HepG2 (cell line): ENCODE data around the gene LCORL.

Experiments used
- HDAC2 ChIP-seq: sonication (generic); formaldehyde crosslinking; IDR thresholded peaks from 2 replicates; pipeline ENCODE4 v1.4.0; 2020; ENCODE audit warnings: missing genetic modification reagents
- POLR2A ChIP-seq, 2 experiments: IDR thresholded peaks; 2 replicates each; pipeline ENCODE4 v1.6.1; 2011; ENCODE audit warnings: low read depth in 2 of 2, low read length in 2 of 2, mild to moderate bottlenecking in 1 of 2, moderate library complexity in 1 of 2; ENCODE audit not compliant: insufficient read depth in 1 of 2
- ZNF180 ChIP-seq: sonication (generic); formaldehyde crosslinking; IDR thresholded peaks from 2 replicates; pipeline ENCODE4 v1.4.0; 2020; ENCODE audit warnings: low read depth, missing genetic modification reagents, borderline replicate concordance
- ZNF557 ChIP-seq: sonication (generic); formaldehyde crosslinking; IDR thresholded peaks from 2 replicates; pipeline ENCODE4 v1.4.0; 2020; ENCODE audit warnings: missing genetic modification reagents
- TF ChIP-seq, protein P1 (sequence below): sonication (generic); formaldehyde crosslinking; IDR thresholded peaks from 2 replicates; pipeline ENCODE4 v1.5.1; 2020; ENCODE audit warnings: mild to moderate bottlenecking, missing genetic modification reagents, moderate library complexity
- TF ChIP-seq, protein P2 (sequence below): IDR thresholded peaks from 2 replicates; pipeline ENCODE4 v1.6.1; 2012; ENCODE audit warnings: low read length, improper control_type of control experiment
- TF ChIP-seq, protein P3 (sequence below): sonication (generic); formaldehyde crosslinking; IDR thresholded peaks from 2 replicates; pipeline ENCODE4 v1.4.0; 2020; ENCODE audit warnings: missing genetic modification reagents, borderline replicate concordance
- TF ChIP-seq, protein P4 (sequence below): sonication (generic); formaldehyde crosslinking; IDR thresholded peaks from 2 replicates; pipeline ENCODE4 v1.5.0; 2020; ENCODE audit warnings: mild to moderate bottlenecking, missing genetic modification reagents, moderate library complexity

DNA sequence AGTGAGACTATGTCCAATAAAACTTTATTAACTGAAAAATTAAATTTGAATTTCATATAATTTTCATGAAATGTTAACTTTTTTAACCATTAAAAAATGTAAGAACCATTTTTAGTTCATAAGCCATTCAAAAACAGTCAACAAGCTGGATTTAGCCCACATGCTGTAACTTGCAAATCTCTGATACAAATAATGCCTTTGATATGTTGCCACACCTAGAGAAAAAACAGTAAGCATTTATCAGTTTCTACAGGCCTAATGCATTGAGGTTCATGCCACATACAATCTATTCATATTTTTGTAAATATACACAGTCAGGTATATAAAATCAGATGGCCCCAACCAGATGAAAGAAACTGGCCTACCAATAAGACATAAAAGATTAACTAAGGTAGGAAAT lies 52.8 kb downstream of the LCORL start:
- TF ChIP-seq, protein P1, sequence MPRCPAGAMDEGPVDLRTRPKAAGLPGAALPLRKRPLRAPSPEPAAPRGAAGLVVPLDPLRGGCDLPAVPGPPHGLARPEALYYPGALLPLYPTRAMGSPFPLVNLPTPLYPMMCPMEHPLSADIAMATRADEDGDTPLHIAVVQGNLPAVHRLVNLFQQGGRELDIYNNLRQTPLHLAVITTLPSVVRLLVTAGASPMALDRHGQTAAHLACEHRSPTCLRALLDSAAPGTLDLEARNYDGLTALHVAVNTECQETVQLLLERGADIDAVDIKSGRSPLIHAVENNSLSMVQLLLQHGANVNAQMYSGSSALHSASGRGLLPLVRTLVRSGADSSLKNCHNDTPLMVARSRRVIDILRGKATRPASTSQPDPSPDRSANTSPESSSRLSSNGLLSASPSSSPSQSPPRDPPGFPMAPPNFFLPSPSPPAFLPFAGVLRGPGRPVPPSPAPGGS: no peak
- TF ChIP-seq, protein P2, sequence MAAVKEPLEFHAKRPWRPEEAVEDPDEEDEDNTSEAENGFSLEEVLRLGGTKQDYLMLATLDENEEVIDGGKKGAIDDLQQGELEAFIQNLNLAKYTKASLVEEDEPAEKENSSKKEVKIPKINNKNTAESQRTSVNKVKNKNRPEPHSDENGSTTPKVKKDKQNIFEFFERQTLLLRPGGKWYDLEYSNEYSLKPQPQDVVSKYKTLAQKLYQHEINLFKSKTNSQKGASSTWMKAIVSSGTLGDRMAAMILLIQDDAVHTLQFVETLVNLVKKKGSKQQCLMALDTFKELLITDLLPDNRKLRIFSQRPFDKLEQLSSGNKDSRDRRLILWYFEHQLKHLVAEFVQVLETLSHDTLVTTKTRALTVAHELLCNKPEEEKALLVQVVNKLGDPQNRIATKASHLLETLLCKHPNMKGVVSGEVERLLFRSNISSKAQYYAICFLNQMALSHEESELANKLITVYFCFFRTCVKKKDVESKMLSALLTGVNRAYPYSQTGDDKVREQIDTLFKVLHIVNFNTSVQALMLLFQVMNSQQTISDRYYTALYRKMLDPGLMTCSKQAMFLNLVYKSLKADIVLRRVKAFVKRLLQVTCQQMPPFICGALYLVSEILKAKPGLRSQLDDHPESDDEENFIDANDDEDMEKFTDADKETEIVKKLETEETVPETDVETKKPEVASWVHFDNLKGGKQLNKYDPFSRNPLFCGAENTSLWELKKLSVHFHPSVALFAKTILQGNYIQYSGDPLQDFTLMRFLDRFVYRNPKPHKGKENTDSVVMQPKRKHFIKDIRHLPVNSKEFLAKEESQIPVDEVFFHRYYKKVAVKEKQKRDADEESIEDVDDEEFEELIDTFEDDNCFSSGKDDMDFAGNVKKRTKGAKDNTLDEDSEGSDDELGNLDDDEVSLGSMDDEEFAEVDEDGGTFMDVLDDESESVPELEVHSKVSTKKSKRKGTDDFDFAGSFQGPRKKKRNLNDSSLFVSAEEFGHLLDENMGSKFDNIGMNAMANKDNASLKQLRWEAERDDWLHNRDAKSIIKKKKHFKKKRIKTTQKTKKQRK: no peak
- TF ChIP-seq, protein P3, sequence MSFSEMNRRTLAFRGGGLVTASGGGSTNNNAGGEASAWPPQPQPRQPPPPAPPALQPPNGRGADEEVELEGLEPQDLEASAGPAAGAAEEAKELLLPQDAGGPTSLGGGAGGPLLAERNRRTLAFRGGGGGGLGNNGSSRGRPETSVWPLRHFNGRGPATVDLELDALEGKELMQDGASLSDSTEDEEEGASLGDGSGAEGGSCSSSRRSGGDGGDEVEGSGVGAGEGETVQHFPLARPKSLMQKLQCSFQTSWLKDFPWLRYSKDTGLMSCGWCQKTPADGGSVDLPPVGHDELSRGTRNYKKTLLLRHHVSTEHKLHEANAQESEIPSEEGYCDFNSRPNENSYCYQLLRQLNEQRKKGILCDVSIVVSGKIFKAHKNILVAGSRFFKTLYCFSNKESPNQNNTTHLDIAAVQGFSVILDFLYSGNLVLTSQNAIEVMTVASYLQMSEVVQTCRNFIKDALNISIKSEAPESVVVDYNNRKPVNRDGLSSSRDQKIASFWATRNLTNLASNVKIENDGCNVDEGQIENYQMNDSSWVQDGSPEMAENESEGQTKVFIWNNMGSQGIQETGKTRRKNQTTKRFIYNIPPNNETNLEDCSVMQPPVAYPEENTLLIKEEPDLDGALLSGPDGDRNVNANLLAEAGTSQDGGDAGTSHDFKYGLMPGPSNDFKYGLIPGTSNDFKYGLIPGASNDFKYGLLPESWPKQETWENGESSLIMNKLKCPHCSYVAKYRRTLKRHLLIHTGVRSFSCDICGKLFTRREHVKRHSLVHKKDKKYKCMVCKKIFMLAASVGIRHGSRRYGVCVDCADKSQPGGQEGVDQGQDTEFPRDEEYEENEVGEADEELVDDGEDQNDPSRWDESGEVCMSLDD (CRISPR knock-in tag): no peak
- TF ChIP-seq POLR2A (IDR thresholded peaks at IDR 0.05; ENCODE audit: insufficient read depth in 1 of 2, low read depth in 2 of 2, low read length in 2 of 2) (no peak), ZNF557 (no peak), ZNF180 (CRISPR knock-in tag) (no peak), HDAC2 (no peak)
- TF ChIP-seq, protein P4, sequence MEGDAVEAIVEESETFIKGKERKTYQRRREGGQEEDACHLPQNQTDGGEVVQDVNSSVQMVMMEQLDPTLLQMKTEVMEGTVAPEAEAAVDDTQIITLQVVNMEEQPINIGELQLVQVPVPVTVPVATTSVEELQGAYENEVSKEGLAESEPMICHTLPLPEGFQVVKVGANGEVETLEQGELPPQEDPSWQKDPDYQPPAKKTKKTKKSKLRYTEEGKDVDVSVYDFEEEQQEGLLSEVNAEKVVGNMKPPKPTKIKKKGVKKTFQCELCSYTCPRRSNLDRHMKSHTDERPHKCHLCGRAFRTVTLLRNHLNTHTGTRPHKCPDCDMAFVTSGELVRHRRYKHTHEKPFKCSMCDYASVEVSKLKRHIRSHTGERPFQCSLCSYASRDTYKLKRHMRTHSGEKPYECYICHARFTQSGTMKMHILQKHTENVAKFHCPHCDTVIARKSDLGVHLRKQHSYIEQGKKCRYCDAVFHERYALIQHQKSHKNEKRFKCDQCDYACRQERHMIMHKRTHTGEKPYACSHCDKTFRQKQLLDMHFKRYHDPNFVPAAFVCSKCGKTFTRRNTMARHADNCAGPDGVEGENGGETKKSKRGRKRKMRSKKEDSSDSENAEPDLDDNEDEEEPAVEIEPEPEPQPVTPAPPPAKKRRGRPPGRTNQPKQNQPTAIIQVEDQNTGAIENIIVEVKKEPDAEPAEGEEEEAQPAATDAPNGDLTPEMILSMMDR: no peak
